Embryonic facial prominence (tissue), 1 donor: ENCODE measurements around the gene MAP7D3.
"Not testable (repeated sequence)": the region's sequence is repeated elsewhere in the genome, so short reads cannot be mapped to it uniquely, and the experiment has no call there.

Experiments used
- DNase-seq: peaks from one replicate; pipeline ENCODE4 v3.0.0-alpha.2; 2016; ENCODE audit errors: extremely low spot score

Gene MAP7D3

DNA sequence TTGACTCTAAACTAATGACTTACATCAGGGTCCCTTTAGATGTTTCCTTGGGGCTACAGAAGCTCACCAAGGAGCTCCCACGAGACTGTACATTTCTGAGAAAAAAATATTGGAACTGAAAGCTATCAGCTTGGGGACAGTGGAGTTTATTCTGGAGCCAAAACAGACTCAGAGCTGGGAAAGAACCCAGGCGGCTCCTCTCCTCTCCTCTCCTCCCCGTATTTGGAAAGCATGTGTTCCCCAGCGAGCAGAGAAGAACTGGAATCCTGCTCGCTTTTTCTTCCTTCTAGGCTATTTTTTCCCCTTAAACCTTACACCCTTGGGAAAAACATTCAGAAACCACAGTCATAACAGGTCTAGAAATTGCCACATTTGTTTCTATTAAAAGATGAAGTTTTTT is 4.3 kb upstream of the MAP7D3 start:
- DNase-seq = no peak

DNA sequence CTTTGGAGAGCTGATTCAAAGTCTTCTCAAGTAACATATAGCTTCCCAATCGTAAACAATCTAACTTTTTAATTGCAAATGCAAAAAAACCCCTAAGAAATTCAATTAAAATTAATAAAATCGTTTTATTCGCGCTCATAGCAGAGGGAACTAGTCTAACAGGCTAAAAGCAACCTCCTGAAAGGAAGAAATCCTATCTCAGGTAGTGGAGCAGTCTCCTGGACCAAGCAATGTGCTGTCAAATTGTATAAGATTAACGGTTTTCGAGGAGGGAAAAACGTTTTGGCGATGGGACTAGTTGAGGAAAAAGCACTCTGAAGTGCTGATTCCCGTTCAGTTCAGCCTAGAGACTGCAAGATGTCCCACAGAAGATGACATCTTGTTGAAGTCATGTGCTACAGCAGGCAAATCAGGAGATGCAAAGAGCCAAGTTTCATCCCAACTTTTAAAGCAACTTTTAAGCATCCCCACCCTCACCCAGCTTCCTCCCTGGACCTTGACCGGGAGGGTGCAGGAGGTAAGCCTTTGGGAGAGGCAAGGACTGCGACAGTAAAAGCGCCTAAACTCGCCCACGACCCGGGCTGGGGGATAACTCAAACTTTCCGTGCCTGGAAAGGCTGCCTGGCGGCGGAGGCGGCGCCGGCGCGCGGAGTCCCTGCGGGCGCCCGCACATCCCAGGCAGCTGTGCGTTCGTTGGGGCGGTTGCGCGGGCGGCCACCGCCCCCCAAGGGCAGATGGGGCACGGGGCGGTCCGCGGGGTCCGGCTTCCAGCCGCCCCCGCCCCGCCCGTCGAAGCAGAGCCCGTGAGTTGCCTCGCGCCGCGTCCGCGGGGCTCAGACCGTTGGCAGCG is 784 bp downstream of the MAP7D3 start:
- DNase-seq = no peak

- no peak for DNase-seq
These were observed 5.0 kb downstream of the MAP7D3 start for GRCh38 chrX:136246201-136246600.

GRCh38 chrX:136237849-136238248 is 13.4 kb downstream of the MAP7D3 start:
- DNase-seq = not testable (repeated sequence)

GRCh38 chrX:136237074-136237473 is 14.1 kb downstream of the MAP7D3 start:
- DNase-seq = no peak

GRCh38 chrX:136228839-136229207 is 22.4 kb downstream of the MAP7D3 start:
- no peak for DNase-seq

GRCh38 chrX:136227948-136228838 is 23.0 kb downstream of the MAP7D3 start:
- DNase-seq = no peak

DNA sequence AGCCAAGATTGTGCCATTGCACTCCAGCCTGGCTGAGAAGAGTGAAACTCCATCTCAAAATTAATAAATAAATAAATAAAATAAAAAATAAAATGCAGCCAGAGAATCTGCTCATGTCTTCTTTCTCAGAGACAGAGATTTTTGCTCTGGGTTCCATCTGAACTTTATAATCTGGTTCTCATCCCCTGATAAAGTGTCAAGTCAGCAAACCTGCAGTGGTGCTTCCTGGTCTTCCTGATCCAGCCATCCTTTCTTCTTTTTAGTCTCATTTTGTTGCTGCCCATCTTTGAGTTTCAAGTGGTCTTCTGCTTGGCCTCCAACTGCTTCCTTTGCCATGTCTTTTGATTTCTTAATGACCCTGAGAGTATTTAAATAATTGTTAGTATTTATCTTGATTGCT is 24.1 kb downstream of the MAP7D3 start:
- no peak for DNase-seq

DNA sequence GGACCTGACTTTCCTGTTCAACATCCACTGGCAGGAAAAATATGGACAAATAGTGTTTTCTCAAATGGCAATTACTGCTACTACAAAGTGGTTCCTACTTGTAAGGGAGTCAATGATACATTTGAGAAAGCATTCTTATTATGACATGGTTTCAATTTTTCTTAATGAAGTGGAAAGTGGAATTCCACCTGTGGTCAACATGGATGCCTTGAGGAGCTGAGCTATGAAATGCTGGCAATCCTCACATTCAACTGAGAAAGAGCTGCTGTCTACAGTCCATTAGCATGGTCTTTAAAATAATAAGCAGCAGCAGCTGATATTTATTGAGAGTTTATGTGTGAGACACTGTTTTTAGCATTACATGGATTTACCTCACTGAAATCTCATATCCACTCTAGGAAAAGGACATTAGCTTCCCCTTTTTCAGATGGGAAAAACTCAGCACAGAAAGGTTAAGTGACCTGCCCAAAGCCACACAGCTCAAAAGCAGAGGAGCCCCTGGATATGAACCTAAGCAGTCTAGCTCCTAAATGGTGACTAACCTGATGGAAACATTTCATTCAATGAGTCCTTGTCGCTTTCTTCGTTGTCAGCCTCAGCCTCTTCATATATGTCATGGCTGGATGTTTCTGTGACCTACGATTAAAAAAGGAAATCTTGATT is 29.2 kb downstream of the MAP7D3 start:
- no peak for DNase-seq

GRCh38 chrX:136220951-136221350 is 30.2 kb downstream of the MAP7D3 start:
- no peak for DNase-seq

DNA sequence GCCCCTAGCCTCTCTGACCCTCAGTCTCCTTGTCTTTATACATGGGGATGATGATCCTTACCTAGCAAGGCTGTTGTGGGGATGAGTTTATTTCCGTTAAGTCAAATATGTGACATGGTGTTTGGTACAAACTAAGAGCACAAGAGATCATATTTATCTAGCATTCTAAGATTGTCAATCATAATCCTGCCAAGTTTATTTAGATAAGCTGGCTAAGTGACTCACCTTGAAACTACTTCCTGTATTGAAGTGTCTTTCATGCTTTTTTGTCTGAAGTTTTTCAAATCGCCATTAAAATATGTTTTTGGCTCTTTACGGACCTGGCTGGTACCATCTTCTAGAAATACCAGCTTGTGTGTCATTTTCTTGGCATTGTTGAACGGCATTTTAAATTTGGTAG is 30.7 kb downstream of the MAP7D3 start:
- DNase-seq = no peak

DNA sequence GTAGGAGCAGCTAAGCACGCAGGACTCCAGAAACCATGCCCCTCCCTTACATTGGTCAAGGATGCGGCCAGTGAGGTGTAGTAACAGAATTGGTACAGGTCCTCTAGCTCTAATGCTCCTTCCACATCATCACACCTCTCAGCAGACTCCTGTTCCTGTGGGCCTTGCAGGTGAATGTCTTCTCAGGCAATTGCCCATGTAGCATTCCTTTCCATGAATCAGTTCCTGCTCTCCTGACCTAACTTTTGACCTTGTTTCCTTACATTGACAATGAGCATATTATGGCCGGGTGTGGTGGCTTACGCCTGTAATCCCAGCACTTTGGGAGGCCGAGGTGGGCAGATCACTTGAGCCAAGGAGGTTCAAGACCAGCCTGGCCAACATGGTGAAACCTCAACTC is 31.3 kb downstream of the MAP7D3 start:
- no peak for DNase-seq

DNA sequence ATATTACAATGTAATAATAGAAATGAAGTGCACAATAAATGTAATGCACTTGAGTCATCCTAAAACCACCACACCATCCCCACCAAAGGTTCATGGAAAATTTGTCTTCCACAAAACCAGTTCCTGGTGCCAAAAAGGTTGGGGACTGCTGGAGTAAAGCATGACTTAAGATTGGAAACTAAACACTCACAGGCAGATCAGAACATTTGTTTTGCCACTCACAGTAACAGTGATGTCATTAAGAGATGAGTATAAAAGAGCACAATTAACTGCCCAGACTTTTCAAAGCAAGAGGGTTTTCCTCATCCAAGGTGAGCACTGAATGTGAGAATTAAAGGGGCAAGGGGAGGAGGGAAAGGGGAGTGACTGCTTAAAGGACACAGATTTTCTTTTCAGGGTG is 35.6 kb downstream of the MAP7D3 start:
- no peak for DNase-seq

- no peak for DNase-seq
These were observed 36.6 kb downstream of the MAP7D3 start for GRCh38 chrX:136214551-136214950.

DNA sequence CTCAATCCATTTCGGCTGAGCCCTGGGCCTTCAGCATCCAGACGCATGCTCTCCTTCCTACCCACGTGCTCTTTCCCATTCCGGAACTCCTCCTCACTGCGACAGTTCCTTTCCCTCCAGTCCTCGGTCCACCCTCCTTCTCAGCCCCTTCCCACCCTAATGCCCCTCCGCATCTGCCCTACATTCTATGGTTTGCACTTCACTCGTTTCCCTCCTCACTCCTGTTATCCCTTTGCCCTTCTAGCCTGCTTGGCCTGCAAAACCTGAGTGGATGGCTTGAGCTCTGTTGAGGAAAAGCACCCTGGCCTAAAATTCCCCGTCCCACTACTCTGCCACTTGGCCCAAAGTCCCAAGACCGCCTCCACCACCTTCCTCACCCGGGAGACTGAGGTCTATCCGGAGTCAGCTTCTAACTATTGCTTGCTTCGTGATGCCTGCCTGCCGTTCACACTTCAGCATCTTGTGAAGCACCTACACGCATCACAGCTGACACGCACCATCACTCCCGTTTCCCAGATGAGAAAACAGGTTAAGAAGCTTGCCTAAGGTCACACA is 38.6 kb downstream of the MAP7D3 start:
- DNase-seq = no peak

- no peak for DNase-seq
These were observed 39.2 kb downstream of the MAP7D3 start for GRCh38 chrX:136211766-136212556.

- DNase-seq = no peak
These were observed 40.4 kb downstream of the MAP7D3 start for GRCh38 chrX:136210806-136211205.

DNA sequence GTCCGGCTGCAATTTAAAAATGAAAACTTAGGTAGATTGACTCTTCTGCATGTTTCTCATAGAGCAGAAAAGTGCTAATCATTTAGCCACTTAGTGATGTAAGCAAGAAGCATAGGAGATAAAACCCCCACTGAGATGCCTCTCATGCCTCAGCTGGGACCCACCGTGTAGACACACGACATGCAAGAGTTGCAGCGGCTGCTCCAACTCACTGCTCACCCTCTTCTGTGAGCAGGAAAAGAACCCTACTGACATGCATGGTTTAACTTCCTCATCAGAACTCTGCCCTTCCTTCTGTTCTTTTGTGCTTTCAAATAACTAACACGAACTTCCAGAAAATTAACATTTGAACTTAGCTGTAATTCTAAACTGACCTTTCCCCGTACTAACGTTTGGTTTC is 41.0 kb downstream of the MAP7D3 start:
- DNase-seq = no peak

GRCh38 chrX:136209751-136210150 is 41.4 kb downstream of the MAP7D3 start:
- DNase-seq = no peak

DNA sequence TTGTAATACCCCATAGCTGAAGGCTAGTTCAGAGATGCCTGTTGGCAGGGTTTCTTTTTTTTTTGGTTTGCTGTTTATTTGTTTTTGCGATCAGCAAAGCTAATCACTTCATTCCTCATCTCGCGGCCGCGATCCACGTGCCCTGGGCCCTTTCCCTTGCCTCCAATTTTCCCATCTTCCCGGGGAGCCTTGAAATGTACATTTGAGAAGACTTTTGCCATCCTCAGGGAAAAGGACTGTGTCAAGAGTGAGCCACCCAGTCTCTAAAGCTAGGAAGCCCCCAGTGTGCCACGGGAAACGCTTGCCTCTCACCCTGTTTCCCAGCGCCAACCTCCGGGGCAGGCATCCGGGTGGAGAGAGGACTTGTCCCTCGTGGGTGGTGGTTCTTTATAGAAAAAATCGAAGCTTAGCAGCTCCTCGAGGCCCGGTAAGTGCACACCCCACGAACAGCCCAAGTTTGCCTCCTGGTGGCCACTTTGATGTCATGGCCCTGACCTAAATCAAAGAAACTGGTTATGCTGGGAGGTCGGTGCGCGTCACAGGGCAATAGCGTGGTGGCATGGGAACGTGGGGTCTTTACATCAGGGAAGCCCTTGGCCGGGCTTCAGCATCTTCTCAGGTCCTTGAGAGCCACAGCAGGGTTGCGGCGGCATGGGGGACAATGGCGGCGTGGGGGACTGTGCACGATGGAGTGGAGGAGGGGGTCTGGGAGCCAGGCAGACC is 42.0 kb downstream of the MAP7D3 start:
- no peak for DNase-seq

- DNase-seq = no peak
These were observed 43.7 kb downstream of the MAP7D3 start for GRCh38 chrX:136207546-136207945.
